ENCODE measurements around the gene MNT.

MNT gene

GRCh38 chr17:2362416-2362815, 38.4 kb downstream of the MNT start:
- DNase-seq, result no peak

- no peak for DNase-seq
These were observed 38.8 kb downstream of the MNT start for GRCh38 chr17:2362016-2362415.

- no peak for DNase-seq
These were observed 39.7 kb downstream of the MNT start for GRCh38 chr17:2361010-2361760.

GRCh38 chr17:2357931-2358434, 42.9 kb downstream of the MNT start:
- no peak for DNase-seq

GRCh38 chr17:2357237-2357636, 43.6 kb downstream of the MNT start:
- no peak for DNase-seq

GRCh38 chr17:2354311-2354710, 46.5 kb downstream of the MNT start:
- DNase-seq, result no peak

GRCh38 chr17:2351269-2351668, 49.6 kb downstream of the MNT start:
- no peak for DNase-seq

- DNase-seq, result peak; percentile 30
These were observed 52.8 kb downstream of the MNT start for GRCh38 chr17:2347805-2348685.

GRCh38 chr17:2346475-2346874, 54.4 kb downstream of the MNT start:
- DNase-seq, result no peak

GRCh38 chr17:2344528-2344927, 56.3 kb downstream of the MNT start:
- DNase-seq, result no peak

- no peak for DNase-seq
These were observed 57.4 kb downstream of the MNT start for GRCh38 chr17:2343421-2343820.

GRCh38 chr17:2338315-2338657, 62.6 kb downstream of the MNT start:
- no peak for DNase-seq

- peak; percentile 8 for DNase-seq
These were observed 63.1 kb downstream of the MNT start for GRCh38 chr17:2337544-2338314.

- DNase-seq, result peak; percentile 71
These were observed 63.9 kb downstream of the MNT start, which contains the start of gene SGSM2 for GRCh38 chr17:2336852-2337543. Gene SGSM2 (plus strand): TSS chr17:2337501. CDS start chr17:2337689, 188 bp downstream.

- DNase-seq, result peak; percentile 76
These were observed 64.5 kb downstream of the MNT start, which contains the start of gene TSR1 for GRCh38 chr17:2336215-2336851. Gene TSR1 (minus strand): TSS chr17:2336457. CDS start chr17:2336427, 30 bp downstream.

- DNase-seq, result no peak
These were observed 65.1 kb downstream of the MNT start for GRCh38 chr17:2335726-2336214.
